GM19438 (cell line): ENCODE measurements around the gene ABCA2.
"Not testable (repeated sequence)": the region's sequence is repeated elsewhere in the genome, so short reads cannot be mapped to it uniquely, and the experiment has no call there.

Source experiments
- ATAC-seq: cut with Tn5 transposase; IDR thresholded peaks from one replicate; pipeline ENCODE4 v1.9.1; 2021; ENCODE audit warnings: low read depth; ENCODE audit not compliant: unreplicated experiment

ABCA2 gene

GRCh38 chr9:137016436-137016835 lies 11.6 kb downstream of the ABCA2 start:
- ATAC-seq, result no peak

GRCh38 chr9:137015976-137016375 lies 12.1 kb downstream of the ABCA2 start:
- ATAC-seq, result no peak

GRCh38 chr9:137015540-137015930 lies 12.5 kb downstream of the ABCA2 start:
- ATAC-seq, result no peak

GRCh38 chr9:137014776-137015539 lies 13.1 kb downstream of the ABCA2 start:
- no peak for ATAC-seq

GRCh38 chr9:137014166-137014565 lies 13.9 kb downstream of the ABCA2 start:
- no peak for ATAC-seq

GRCh38 chr9:137013571-137013940 lies 14.5 kb downstream of the ABCA2 start:
- no peak for ATAC-seq

GRCh38 chr9:137012694-137013570 lies 15.1 kb downstream of the ABCA2 start:
- ATAC-seq, result no peak

- ATAC-seq, result no peak
Observed at GRCh38 chr9:137011907-137012675, 15.9 kb downstream of the ABCA2 start.

GRCh38 chr9:137011156-137011555 lies 16.9 kb downstream of the ABCA2 start:
- no peak for ATAC-seq

GRCh38 chr9:137009938-137010732 lies 17.9 kb downstream of the ABCA2 start:
- no peak for ATAC-seq

- no peak for ATAC-seq
Observed at GRCh38 chr9:137009217-137009616, 18.8 kb downstream of the ABCA2 start.

GRCh38 chr9:137008312-137008711 lies 19.7 kb downstream of the ABCA2 start:
- ATAC-seq, result no peak

- no peak for ATAC-seq
Observed at GRCh38 chr9:137007816-137008270, 20.2 kb downstream of the ABCA2 start.

GRCh38 chr9:137007108-137007815 lies 20.8 kb downstream of the ABCA2 start:
- ATAC-seq, result no peak

GRCh38 chr9:137006116-137007003 lies 21.7 kb downstream of the ABCA2 start:
- no peak for ATAC-seq

GRCh38 chr9:137004285-137004684 lies 23.8 kb downstream of the ABCA2 start:
- ATAC-seq, result not testable (repeated sequence)

GRCh38 chr9:137002646-137003041 lies 25.4 kb downstream of the ABCA2 start:
- ATAC-seq, result no peak

GRCh38 chr9:137001857-137002645 lies 26.0 kb downstream of the ABCA2 start:
- ATAC-seq, result no peak
